ENCODE measurements around the gene BORCS8.
"Not testable (repeated sequence)": the region's sequence is repeated elsewhere in the genome, so short reads cannot be mapped to it uniquely, and the experiment has no call there.

Gene BORCS8

DNA sequence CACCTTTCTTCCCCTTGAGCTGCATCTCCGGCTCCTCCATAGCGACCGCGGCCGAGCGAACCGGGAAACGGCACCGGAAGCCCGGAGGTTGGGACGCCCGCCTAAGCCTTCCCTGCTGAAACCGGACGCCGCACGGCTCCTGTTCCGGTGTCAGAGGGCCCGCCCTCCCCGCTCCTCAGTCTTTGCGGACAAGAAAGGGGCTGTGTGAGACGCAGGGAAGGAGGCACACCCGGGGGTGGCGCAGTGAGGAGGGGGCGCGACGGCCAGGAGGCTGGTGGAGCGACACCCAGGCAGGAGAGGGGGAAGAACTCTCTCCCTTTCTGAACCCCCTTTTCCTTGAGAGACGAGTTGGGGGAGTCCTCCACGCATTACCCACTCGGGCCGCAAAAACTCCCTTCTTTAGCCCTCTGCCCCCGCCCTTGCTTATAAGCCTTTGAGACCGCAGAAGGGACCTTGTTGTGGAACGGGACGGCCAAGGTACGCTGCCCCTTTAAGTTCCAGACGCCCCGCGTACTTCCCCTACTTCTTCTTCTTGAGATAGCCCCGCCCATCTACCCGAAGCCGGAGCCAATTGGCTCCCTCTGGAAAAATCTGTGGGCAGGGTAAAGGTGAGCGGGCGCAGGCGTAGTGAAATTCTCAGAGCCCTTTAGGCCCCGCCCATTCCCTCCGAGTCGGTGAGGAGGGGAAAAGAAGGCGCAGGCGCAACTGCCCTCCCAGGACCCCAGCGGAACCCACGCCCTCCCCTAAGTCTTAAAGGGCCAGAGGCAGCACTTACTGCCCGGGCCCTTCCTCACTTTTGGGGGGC is at the start of gene BORCS8, which contains the start of gene RFXANK:
Gene BORCS8 (minus strand): TSS at position 75 of the 805 bp plus-strand sequence. CDS start 35 bp downstream, at position 40.
Gene RFXANK (plus strand): TSS at position 181 of the 805 bp plus-strand sequence. CDS start 1,689 bp downstream, outside the sequence.
- peak; percentile 99 for DNase-seq

DNA sequence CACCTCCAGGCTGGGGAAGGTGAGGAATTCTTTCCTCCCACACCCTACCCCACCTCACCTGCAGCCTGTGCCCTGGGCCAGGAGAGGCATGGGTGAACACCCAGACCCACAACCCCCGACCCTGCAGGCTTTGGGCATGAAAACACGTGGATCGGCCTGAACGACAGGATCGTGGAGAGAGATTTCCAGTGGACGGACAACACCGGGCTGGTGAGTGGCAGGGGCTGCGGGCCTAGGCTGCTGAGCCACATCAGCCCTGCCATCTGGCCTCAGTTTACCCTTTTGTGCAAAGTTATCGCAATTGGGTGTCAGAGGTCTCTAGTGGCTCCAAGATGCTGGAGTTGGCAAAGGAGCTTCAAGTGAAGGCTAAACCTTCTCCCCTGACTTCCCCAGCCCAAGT is 48.5 kb upstream of the BORCS8 start:
- no peak for DNase-seq

DNA sequence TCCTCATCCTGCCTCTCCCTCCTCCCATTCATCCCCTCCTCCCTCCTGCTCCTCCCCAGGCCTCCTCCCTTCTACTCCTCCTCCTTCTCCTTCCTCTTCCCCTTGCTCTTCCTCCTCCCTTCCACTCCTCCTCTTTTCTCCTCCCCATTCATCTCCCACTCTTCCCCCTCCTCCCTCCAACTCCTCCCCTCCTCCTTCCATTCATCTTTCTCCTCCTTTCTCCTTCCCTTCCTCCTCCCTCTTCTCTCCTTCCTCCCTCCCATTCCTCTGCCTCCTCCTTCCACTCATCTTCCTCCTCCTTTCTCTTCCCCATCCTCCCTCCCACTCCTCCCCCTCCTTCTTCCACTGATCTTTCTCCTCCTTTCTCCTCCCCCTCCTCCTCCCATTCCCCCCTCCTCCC is 47.7 kb upstream of the BORCS8 start:
- no peak for DNase-seq

DNA sequence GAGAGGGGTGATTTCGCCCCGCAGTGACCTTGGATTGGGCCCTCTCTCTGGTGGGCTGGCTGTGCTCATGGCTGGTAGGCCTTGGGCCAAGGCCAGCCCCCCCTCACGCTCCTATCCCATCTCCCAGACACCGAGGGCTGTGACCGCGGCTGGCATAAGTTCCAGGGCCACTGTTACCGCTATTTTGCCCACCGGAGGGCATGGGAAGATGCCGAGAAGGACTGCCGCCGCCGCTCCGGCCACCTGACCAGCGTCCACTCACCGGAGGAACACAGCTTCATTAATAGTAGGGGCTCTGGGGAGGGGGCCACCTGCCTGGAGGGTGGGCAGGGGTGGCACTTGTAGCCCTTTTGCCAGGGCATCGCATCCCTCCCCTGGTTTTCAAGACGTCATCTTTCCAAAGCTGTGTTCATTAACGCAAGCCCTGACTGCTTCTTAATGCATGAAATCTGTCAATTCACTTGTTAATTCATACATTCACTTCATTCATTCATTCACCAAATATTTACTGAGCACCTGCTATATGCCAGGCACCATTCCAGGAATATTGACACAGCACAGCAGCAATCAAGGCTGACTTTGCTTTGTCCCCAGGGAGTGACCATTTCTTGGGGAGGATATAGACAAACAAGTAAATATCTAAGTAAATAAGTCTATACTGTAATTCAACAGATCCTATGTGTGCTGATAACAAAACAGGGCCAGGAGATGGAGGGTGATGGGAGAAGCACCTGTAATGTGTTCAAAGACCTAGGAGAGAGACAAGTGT is 46.4 kb upstream of the BORCS8 start:
- DNase-seq: no peak

DNA sequence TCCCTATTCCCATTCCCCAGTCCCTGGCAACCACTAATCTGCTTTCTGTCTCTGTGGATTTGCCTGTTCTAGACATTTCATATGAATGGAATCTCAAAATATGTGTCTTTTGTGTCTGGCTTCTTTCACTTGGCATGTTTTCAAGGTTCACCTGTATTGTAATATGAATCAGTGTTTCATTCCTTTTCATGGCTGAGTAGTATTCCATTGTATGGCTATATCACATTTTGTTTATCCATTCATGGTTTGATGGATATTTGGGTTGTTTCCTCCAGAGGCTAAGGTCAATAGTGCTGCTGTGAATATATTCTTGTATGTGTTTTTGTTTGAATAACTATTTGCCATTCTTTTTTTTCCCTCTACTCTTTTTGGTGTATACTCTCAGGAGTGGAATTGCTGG is 44.2 kb upstream of the BORCS8 start:
- no peak for DNase-seq

DNA sequence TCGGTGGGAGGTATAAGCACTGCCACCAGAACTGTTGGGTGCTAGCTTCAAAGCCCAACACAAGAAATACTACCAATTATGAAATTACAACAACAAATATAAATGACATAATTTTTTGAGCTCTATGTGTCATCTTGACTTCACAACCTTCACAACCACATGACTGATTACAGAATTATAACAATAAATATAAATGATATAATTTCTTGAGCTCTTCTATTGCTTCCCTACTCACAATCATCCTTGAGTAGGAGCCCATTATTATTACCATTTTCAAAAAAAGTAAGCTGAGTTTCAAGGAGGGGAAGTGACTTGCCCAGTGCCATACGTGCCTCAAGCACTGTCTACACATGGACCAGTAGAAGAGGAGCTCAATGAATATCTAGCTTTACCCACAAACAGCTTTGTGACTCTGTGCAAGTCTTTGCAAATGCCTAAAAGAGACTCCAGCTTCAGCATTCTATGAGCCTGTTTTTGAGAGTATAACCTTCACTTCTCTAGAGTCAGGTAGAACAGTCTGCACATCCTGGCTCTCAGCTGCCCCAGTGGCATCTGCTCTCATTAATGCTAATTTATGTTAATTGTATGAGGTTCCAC is 42.4 kb upstream of the BORCS8 start:
- DNase-seq: no peak

DNA sequence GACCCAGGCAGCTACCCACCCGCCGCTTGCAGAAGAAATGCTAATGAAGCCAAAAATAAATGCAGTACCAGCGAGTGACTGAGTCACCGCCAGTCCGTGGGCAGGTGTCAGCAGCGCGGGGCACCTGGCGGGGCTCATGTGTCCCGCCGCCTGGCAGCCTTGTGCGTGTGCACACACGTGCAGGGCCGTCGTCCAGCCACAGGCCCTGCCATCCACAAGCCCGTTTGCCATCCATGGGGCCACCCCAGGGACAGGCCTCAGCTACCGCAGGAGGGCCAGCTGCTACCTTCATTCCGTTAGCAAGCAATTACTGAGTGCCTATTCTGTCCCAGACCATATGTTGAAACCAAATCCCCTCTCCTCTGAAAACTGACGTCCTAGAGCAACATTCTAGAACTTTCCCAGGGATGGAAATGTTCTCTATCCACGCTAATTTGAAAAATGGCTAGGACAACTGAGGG is 40.3 kb upstream of the BORCS8 start:
- no peak for DNase-seq

DNA sequence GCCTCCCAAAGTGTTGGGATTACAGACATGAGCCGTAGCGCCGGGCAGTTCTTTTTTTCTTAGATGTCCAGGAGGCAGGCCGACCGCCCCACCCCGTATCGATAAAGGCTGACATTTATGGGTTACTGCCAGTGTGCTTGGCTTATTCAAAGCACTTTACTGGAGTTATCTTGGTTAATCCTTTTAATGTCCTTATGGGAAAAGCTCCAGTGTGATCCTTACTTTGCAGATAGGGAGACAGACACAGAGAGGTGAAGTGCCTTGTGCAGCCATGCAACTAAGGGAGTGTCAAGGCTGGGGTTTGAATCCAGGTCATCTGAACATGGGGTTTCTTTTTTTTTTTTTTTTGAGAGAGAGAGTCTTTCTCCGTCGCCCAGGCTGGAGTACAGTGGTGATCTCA is 39.0 kb upstream of the BORCS8 start:
- no peak for DNase-seq

DNA sequence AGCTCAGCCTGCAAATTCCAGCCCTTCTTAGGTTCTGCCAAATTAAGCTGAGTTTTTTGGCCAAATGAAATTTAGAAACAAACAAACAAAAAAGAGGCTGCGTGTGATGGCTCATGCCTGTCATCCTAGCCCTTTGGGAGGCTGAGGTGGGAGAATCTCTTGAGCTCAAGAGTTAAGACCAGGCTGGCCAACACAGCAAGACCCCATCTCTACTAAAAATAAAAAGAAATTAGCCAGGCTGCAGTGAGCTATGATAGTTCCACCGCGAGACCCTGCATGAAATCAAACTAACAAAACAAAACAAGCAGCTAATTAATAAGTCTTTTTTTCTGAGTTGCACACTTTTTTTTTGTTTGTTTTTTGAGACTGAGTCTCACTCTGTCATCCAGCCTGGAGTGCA is 37.7 kb upstream of the BORCS8 start:
- no peak for DNase-seq

DNA sequence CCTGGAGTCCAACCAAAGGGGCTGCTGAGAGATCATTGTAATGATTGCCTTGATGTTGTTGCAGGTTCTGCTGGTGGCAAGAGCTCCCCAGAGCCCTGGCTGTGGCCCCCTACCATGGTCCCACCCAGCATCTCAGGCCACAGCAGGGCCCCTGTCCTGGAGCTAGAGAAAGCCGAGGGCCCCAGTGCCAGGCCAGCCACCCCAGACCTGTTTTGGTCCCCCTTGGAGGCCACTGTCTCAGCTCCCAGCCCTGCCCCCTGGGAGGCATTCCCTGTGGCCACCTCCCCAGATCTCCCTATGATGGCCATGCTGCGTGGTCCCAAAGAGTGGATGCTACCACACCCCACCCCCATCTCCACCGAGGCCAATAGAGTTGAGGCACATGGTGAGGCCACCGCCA is 35.3 kb upstream of the BORCS8 start:
- no peak for DNase-seq

DNA sequence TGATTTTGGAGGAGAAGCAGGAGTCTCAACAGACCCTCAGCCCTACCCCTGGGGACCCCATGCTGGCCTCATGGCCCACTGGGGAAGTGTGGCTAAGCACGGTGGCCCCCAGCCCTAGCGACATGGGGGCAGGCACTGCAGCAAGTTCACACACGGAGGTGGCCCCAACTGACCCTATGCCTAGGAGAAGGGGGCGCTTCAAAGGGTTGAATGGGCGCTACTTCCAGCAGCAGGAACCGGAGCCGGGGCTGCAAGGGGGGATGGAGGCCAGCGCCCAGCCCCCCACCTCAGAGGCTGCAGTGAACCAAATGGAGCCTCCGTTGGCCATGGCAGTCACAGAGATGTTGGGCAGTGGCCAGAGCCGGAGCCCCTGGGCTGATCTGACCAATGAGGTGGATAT is 34.7 kb upstream of the BORCS8 start:
- no peak for DNase-seq

DNA sequence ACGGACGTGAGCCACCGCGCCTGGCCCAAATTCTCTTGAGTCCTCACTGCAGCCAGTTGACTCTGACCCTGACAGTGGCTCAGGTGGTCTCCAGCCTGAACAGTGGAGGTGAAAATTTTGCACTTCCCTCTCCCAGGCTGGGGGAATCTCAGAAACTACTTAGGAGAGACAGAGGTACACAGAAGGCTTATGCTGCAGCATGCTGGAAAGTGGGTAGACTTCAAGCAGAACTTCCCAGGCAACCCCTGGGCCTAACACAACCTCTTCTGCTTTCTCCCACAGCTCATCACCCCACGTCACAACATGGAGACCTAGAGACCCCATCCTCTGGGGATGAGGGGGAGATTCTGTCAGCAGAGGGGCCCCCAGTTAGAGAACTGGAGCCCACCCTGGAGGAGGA is 34.3 kb upstream of the BORCS8 start:
- DNase-seq: no peak

DNA sequence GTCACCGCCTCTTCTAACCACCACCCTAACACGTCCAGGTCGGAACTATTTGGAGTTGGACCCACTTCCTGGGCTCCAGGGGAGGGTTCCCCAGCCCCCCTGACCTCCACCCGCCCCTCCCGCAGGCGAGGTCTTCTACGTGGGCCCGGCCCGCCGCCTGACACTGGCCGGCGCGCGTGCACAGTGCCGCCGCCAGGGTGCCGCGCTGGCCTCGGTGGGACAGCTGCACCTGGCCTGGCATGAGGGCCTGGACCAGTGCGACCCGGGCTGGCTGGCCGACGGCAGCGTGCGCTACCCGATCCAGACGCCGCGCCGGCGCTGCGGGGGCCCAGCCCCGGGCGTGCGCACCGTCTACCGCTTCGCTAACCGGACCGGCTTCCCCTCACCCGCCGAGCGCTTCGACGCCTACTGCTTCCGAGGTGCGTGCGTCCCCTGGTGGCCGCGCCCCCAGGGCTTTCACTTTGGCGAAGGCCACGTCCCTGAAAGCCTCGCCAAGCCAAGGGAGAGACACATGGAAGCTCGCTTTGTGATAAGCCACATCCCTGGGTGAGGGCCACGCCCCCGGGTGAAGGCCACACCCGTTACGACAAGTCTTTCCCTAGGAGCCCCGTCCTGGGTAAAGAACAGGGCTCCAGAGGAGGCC is 33.0 kb upstream of the BORCS8 start:
- DNase-seq: no peak

DNA sequence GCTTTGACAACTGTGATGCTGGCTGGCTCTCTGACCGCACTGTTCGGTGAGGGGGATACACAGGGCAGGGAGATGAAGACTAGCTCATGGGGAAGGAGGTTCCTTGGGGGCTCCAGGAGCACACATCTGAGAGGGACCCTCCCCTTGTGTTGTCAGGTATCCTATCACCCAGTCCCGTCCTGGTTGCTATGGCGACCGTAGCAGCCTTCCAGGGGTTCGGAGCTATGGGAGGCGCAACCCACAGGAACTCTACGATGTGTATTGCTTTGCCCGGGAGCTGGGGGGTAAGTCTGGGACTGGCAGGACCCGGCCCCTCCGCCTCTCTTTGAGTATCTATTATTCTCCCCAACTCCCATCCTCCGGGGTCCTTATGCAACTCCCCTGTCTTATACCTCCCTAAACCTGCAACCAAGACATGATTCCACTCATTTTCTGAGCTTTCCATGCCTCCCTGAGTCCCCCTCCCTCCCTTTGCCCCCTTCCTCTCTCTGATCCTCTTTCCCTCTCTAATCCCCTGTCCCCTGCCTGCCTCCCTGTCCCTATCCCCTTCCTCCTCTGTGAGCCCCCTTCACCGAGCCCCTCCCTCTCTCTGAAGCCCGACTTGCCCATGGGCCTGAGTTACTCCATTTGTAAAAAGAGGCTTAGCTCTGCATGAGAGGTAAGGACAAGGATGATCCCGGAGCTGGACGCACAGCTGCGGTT is 32.3 kb upstream of the BORCS8 start:
- DNase-seq: no peak

DNA sequence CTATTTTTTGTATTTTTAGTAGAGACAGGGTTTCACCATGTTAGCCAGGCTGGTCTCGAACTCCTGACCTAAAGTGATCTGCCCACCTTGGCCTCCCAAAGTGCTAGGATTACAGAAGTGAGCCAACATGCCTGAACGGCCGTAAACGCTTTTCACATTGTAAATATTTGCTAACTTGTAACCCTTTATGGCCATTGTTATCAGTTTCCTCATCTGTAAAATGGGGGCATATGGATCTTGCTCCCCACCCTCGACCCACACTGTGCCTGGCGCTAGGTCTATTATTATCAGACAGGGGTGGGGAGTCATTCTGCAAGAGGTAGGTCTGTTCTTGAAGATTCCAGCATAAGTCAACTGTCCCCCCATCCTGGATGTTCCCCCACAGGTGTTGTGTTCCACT is 31.7 kb upstream of the BORCS8 start:
- DNase-seq: no peak

DNA sequence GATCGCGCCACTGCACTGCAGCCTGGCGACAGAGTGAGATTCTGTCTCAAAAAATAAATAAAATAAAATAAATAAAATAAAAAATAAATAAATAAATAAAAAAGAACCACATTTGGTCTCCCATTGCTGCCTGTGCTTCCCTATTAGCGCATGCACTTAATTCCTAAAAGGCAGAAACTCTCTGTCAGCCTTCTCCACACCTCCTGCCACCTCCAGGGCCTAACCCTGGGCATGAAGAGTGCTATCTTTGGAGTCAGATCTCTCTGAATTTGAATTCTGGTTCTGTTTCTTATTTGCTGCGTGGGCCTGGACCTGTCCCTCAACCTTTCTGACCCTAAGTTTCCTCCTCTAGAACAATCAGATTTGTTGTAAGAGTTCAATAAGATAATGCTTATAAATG is 31.1 kb upstream of the BORCS8 start:
- DNase-seq: no peak

DNA sequence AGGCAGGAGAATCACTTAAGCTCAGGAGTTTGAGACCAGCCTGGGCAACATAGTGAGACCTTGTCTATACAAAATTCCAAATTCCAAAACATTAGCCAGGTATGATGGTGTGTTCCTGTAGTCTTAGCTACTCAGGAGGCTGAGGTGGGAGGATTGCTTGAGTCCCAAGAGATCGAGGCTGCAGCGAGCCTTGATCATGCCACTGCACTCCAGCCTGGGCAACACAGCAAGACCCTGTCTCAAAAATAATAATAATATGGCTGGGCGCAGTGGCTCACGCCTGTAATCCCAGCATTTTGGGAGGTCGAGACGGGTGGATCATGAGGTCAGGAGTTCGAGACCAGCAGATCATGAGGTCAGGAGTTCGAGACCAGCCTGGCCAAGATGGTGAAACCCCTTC is 29.0 kb upstream of the BORCS8 start:
- DNase-seq: not testable (repeated sequence)

DNA sequence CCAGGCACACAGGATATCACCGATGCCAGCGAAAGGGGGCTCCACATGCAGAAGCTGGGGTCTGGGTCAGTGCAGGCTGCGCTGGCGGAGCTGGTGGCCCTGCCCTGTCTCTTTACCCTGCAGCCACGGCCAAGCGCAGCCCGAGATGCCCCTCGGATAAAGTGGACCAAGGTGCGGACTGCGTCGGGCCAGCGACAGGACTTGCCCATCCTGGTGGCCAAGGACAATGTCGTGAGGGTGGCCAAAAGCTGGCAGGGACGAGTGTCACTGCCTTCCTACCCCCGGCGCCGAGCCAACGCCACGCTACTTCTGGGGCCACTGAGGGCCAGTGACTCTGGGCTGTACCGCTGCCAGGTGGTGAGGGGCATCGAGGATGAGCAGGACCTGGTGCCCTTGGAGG is 27.0 kb upstream of the BORCS8 start:
- DNase-seq: no peak

DNA sequence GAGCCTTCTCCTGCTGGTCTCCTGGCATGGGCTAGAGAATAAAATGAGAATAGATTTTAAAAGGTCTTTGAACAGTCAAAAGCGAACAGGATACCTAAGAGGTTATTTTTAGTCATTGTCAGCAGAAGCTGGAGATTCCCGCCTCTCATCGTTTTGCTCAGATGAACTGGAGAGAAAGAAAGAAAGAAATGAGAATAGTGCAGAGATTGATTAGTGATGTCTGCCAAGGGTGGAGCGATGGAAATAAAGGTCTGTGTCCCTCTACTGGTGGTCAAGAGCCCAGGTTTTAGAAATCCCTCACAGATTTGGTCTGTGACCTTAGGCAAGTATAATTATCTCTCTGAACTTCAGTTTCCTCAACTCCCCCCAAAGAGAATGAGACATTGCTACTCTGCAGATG is 25.1 kb upstream of the BORCS8 start:
- no peak for DNase-seq

DNA sequence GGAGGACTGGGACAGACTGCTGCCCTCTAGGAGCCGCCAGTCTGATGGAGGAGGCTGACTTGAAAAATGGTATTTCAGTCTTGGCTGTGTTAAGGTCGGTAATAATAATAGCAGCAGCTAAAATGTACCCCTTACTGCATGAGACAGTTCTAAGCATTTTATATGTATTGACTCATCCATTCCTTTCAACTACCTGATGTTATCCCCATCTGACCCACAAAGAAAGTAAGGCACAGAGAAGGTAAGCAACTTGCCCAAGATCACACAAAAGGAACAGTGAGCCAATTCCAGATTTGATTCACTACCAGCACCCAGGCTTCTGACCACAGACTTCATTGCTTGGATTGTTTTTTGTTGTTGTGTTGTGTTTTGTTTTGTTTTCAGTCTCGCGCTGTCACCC is 23.8 kb upstream of the BORCS8 start:
- DNase-seq: no peak

DNA sequence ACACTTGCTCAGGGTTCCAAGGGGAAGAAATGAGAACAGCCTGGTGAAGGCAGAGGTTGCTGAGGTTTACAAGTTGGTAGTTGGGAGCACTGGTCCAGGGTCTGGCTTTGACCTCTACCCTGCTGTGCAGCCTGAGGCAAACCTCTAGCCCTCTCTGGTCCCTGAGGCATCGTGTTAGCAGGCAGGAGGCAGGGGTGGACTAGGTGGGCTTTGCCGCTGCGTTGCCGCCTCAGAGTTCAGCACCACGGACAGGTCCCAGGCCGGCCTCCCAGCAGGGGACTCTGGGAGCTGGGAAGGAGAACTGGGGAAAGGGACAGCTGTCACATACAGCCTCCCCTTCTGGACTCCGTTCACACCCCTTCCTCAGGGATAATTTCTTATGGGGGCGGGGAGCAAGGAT is 22.9 kb upstream of the BORCS8 start:
- DNase-seq: no peak

DNA sequence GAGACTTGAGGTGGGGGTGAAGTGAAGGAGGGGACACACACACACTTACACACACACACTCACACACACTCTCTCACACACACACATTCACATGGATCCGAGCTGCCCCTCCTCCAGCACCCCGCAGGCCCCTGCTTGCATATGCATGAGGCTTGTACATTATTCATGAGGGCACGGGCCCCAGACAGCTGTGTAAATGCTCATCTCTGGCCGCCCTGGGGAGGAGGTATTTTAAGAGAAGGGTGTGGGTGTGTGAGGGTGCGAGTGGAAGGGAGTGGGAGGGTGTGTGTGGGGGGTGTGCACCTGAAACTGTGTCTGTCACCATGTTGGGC is 22.2 kb upstream of the BORCS8 start:
- DNase-seq: no peak
